Thyroid gland (tissue), 4 donors: ENCODE results near the gene POC1A.
A peak's percentile ranks its signal among the peaks of the same experiment; 100 is the strongest.

Source experiments
- CTCF ChIP-seq, 6 experiments: fragments of 200-600 bp in 3 of 6; fragments of 450-650 bp in 3 of 6; sonication (generic) in 3 of 6; IDR thresholded peaks; one replicate each; pipeline ENCODE4 v1.5.1; 2016 to 2019; ENCODE audit warnings: antibody characterized with exemption in 6 of 6, mild to moderate bottlenecking in 2 of 6, inconsistent platforms in 1 of 6, moderate library complexity in 1 of 6
- POLR2A ChIP-seq, 2 donors: fragments of 450-650 bp; IDR thresholded peaks; one replicate each; pipeline ENCODE4 v1.6.1; 2017; ENCODE audit warnings: antibody characterized with exemption in 2 of 2, mild to moderate bottlenecking in 2 of 2, moderate library complexity in 1 of 2

- no peak for TF ChIP-seq CTCF (IDR thresholded peaks at IDR 0.05)
- TF ChIP-seq POLR2A (IDR thresholded peaks at IDR 0.05), result peak in 1 of 2 donors; percentile 25
These were observed 27.3 kb upstream of the POC1A start for GRCh38 chr3:52181543-52181942.
